ENCODE data around the gene ABHD17C.

- TF ChIP-seq EZH2 (optimal IDR thresholded peaks at IDR 0.05; ENCODE audit: low read depth, low read length) (no peak), CTCF (IDR thresholded peaks at IDR 0.05; ENCODE audit: low read length) (peak; percentile 8)
These were observed 21.4 kb upstream of the ABHD17C start for GRCh38 chr15:80673561-80674244.

All from MM.1S (cell line).